Measurements from ENCODE around the gene TTC1.

GRCh38 chr5:160023908-160024630 lies 15.1 kb downstream of the TTC1 start:
- TF ChIP-seq POLR2A (IDR thresholded peaks at IDR 0.05) (no peak), CTCF (IDR thresholded peaks at IDR 0.05) (no peak), EP300 (IDR thresholded peaks at IDR 0.05) (no peak)

Measured in gastroesophageal sphincter (tissue), 3 donors.